Posterior cingulate gyrus (tissue), 11 donors: Measurements from ENCODE around the gene JCHAIN.
"Not testable (repeated sequence)": the region's sequence is repeated elsewhere in the genome, so short reads cannot be mapped to it uniquely, and the experiment has no call there.

ENCODE experiments used
- DNase-seq, 10 donors: peaks; one replicate each; pipeline versions ENCODE4 v3.0.0 to v3.0.0-alpha.2; 2020 to 2021; ENCODE audit warnings: mixed read lengths in 3 of 10
- intact Hi-C: fragments of 100-400 bp; cut with DNase I; formaldehyde crosslinking; loops from one replicate; pipeline ENCODE4 v1.15.1; 2023

The JCHAIN gene

DNA sequence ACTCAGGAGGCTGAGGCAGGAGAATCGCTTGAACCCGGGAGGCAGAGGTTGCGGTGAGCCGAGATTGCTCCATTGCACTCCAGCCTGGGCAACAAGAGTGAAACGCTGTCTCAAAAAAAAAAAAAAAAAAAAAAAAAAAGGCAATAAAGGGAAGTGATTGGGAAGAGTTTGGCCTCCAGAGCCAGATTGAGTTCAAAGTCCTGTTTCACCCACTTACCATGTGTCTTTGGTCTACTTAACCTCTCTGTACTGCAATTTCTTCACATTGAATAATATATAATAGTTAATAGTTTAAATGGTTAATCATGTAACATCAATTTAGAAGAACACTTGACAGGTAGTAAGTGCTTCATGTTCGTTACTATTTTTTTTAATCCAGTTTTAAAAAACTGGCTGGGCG, 28.3 kb upstream of the JCHAIN start:
- intact Hi-C loops, DNase-seq: not testable (repeated sequence)

DNA sequence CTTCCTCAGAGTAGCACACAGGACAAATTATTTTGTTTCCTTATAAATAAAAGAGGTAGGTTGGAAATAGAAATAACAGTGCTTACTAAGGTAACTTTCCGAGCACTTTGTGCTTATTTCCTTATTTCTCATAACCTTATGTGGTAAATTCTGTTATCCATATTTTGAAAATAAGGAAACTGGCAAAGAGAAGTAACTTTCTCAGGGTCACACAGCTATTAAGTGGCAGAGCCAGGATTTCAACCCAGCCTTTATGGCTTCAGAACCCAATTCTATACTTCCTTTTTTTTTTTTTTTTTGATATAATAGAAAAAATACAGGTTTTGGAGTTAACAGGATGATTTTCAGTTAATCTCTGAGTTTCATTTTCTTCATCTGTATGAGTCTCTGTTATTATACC, 25.4 kb upstream of the JCHAIN start:
- DNase-seq: no peak
- intact Hi-C loops: no loop called here

DNA sequence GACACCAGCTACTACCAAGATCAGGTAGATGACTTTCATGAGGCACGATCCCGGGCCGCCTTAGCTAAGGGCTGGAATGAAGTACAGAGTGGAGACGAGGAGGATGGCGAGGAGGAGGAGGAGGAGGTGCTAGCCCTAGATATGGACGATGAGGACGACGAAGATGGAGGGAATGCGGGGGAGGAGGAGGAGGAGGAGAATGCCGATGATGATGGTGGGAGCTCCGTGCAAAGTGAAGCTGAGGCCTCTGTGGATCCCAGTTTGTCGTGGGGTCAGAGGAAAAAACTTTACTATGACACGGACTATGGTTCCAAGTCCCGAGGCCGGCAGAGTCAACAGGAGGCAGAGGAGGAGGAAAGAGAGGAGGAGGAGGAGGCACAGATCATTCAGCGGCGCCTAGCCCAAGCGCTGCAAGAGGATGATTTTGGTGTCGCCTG, 22.5 kb upstream of the JCHAIN start:
- intact Hi-C loops: loop anchor here (2.0 to 10.0 kb wide), 3 partner anchors 16 to 146 kb away; partner anchors contain the start of genes GRSF1 and RUFY3
- DNase-seq: no peak

DNA sequence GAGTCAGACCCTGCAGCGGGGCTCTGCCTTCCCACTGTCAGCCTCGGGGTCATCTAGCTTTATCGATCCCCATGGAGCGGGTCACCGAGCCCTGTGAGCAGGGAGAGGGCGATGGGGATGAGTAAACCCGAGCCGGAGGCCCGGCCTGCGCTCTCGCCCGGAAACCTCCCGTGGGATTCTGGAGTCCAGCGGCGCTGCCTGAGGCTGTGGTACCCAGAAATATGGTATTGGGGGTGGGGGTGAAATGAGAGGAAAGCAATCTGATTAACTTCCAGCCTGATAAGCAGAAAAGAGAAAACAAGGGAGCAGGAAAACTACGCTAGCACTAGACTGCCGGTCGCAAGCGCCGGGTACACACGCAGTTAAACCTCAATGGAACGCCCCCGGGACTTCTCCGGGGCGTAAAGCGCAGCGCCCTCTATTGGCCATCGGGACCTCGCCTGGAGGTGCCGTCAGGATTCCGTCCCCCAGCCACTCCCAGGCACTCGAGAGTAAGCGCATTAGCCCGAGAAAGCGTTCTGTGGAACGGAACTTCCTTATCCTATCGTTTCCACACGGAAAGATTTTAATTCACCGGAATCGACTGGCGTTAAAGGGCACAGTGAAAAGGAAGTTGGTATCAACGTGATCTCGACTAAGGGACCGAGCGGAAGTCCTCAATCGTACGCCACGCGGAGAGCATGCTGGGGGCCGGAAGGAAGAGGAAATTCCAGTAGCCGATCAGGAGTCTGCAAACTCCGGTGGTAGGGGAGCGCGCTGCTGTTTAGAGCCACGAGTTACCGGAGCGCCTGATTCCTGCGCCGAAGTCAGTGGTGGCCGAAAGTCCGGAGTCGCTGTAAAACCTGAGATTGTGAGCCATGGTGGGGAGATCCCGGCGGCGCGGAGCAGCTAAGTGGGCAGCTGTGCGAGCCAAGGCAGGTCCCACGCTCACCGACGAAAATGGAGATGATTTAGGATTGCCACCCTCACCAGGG, 21.8 kb upstream of the JCHAIN start, which contains the start of gene UTP3:
Gene UTP3 (plus strand): TSS at position 712 of the 974 bp plus-strand sequence. CDS start 146 bp downstream, at position 858.
- intact Hi-C loops: loop anchor here (2.0 to 10.0 kb wide), 3 partner anchors 17 to 147 kb away; partner anchors contain the start of genes GRSF1 and RUFY3
- DNase-seq: peak; percentile 91 to 99 (median 94)

DNA sequence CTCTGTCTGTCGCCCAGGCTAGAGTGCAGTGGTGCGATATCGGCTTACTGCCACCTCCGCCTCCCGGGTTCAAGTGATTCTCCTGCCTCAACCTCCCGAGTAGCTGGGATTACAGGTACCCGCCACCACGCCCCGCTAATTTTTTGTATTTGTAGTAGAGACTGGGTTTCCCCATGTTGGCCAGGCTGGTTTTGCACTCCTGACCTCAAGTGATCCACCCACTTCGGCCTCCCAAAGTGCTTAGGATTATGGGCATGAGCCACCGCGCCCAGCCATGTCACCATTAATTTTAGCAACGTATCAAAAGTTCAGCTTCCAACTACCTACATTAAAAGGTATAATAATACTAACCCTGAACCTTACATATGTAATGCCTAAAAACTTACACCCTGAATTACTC, 21.1 kb upstream of the JCHAIN start:
- DNase-seq: peak in 1 of 10 donors; percentile 6

DNA sequence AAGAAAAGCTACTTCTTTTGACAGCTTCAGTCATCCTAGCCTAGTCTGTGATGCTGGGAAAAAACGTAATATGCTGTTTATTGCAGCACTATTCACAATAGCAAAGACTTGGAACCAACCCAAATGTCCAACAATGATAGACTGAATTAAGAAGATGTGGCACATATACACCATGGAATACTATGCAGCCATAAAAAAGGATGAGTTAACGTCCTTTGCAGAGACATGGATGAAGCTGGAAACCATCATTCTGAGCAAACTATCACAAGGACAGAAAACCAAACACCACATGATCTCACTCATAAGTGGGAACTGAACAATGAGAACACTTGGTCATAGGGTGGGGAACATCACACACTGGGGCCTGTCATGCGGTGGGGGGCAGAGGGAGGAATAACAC, 15.8 kb upstream of the JCHAIN start:
- DNase-seq: not testable (repeated sequence)
- intact Hi-C loops: loop anchor here (10.0 kb wide), 1 partner anchor 153 kb away; the partner anchor contains the start of gene GRSF1

More for the DNA sequence above, 21.1 kb upstream of the JCHAIN start:
- intact Hi-C loops: loop anchor here (5.0 to 10.0 kb wide), 2 partner anchors 35 to 147 kb away; partner anchors contain the start of genes GRSF1 and RUFY3

DNA sequence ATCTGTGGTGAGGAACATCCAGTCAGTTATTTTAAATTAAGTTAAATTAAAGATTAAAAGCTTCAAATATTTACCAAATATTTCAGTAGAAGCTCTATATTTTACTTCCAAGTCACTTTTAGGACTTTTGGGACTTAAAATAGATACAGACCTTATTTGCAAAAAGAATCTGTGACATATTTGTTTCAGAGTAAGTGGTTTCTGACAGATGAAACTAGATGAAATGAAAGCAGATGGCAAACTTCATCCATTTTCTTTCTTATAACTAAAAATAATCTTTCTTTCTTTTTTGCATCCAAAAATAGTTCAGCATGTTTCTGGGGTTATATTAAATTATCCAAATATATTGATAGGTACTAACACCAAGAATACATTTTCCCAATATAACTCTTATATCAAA, 15.4 kb upstream of the JCHAIN start:
- no peak for DNase-seq
- intact Hi-C loops: loop anchor here (10.0 kb wide), 1 partner anchor 153 kb away; the partner anchor contains the start of gene GRSF1

DNA sequence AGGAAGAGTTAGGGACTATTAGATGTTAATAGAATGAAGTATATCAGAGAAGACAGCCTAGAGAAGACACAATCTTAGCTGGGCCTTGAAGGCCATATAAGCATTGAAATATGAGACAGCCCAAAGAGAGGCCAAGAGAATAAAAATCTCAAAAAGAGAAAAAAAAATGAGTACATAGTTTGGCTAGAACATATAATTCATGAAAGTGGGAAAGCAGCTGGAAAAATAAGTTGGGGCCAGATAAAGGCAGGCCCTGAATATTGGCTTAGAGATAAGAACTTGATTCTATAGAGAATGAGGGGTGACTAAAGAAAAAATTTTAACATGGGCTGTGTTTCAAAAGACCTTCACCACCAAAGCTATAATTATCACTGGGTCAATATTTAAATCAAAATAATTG, 14.6 kb upstream of the JCHAIN start:
- DNase-seq: no peak
- intact Hi-C loops: loop anchor here (10.0 kb wide), 1 partner anchor 154 kb away; the partner anchor contains the start of gene GRSF1

DNA sequence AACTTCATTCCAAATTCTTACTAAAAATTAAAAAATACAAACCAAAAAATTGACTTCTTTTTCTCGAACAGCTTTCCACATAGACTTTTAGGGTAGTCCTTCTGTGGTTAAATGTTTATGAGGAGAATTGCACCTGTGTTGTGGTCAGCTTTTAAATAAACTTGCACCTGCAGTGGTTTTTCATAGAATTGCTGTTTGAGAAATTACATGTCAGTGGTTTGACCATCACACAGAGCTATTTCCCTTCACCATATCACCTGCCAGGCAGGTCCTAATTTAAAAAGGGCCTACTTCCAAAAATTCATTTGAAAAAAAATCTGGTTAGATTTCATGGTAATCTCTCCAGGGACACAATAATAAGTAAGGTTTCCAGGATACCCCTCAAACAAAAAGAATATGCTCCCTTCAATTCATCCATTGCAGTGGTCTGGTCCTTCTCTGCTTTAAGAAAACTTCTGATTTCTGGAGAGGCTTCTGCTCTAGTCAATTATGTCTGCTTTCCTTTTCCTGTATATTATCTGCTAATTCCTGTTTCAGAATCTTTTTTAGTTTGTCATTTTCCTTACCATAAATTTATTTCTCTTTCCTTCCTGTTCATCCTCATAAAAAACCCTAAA, 12.2 kb upstream of the JCHAIN start:
- no peak for DNase-seq
- intact Hi-C loops: no loop called here

DNA sequence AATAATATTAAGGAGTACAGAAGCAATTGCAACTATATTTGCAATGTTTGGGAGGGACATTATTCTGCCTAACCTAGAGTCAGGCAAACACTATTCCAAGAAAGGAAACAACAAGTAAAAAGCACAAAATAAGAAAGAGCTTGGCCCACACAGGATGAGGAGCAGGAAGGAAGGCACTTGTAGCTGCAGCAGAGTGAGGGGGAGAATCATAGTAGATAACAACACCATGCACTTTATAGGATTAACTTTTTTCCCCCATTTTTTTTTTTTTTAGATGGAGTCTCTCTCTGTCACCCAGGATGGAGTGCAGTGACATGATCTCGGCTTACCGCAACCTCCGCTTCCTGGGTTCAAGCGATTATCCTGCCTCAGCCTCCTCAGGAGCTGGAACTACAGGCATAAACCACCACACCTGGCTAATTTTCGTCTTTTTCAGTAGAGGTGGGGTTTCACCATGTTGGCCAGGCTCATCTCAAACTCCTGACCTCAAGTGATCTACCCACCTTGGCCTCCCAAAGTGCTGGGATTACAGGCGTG, 10.3 kb upstream of the JCHAIN start:
- DNase-seq: no peak
- intact Hi-C loops: no loop called here

DNA sequence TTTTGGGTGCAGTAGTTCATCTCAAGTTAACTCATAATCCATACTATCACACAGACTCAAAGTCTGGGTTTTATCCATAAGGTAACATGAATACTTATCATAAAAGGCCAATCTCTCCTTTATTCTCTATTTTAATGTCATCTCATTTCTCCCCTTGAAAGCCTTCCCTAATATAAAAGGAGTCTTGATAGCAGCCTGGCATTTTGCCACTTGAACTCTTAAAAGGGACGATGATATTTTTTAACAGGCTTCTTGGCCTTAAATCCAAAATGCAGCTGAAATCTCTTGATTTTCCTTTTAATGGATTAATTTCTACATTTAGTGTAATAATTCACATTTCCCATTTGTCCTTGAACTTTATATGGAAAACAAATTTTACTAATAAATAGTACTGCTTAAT, 8.4 kb upstream of the JCHAIN start:
- intact Hi-C loops: no loop called here
- no peak for DNase-seq

DNA sequence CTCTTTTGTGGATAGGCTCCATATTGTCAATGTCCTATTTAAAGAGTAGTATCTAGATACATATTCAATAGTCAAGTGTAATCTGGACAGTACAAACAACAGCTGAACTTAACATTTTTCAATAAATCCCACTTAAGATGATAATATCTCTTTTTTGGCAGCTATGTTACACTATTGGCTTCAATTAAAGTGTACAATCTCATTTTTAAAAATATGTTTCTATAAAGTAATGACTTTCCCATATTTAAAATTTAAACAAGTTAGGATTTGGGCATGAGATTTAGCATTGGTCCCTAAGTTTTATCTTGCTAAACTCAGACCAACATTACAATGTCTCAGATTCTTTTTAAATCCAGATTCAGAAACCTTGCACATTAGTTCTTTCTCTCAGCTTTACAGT, 7.9 kb upstream of the JCHAIN start:
- no peak for DNase-seq
- intact Hi-C loops: no loop called here

DNA sequence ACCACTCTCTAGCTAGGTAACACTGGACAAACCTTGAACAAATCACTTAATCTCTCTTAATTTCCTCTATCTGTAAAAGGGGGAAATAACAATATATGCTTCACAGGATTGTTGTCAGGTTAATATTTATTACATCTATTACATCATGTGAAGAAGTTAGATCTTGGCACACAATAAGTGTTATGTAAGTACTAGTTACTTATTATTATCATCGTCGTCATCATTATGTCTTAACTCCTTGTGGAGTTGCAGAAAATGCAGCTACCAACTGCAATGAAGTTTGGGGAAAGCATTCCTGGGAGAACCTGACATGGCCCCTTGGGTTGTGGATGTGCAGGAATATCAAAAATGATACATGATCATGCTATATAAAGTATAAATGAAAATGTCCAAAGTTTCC, 4.8 kb upstream of the JCHAIN start:
- intact Hi-C loops: no loop called here
- no peak for DNase-seq

DNA sequence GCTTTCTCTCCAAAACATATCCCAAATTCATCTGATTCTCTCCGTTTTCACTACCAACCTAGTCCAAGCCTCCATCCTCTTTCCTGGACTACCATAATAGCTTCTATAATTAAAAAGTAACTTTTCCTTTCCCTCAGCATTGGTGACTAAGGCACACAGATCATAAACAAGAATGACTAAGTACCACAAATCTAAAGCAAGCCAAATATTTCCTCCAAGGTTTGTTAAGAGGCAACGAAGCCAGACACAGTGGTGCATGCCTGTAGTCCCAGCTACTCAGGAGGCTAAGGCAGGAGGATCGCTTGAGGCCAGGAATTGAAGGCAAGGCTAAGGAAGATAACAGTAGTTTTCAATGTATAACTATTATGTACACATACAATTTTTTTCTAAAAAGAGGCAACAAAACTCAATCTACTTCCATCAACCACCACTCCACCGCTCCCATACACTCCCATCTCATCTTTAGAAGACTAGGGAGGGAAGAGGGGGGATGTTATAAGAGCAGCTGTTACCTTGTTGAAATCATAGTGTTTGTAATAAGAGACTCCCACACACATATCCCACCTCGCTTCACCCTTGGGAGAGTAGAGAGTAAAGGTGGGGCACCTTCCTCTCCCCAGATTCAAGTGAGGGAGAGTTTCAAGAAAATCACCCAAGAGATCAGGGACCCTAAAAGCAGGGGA, 4.2 kb upstream of the JCHAIN start:
- intact Hi-C loops: no loop called here

DNA sequence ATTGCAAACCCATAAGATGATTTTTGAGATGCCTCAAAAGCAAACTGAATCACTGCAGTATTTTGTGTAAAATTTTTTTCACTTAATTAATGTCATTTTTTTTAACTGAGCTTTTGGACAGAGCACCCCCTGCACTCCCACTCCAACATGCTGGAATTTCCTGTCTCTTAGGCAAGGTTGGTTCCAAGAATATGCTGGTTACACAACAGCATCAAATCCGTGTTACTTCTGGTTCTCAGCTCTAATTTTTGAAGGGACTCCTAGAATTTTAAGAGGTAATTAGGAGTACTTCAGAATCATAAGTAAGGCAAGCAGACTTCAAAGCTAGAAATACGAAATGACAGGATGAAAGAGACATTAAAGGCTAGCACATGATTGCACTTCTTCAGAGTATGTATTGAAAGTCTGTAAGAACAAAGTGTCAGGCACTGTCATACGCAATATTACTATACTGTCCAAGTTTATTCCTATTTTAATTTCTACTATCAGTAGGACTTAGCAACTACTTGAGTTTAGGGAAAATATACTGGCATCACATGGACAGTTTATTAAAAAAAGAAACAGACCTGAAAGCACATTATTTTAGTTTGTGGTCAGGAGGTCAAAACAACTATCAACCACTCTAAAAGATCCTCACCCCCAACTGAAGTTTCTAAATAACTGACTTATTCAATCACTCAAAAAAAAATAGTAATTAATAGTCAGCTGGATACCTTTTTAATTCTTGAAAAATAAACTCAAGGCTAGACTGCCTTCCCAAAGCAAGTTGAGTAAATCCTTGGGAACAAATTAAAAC, 1.6 kb upstream of the JCHAIN start:
- intact Hi-C loops: no loop called here
- no peak for DNase-seq

More for the DNA sequence above, 4.2 kb upstream of the JCHAIN start:
- DNase-seq: no peak

DNA sequence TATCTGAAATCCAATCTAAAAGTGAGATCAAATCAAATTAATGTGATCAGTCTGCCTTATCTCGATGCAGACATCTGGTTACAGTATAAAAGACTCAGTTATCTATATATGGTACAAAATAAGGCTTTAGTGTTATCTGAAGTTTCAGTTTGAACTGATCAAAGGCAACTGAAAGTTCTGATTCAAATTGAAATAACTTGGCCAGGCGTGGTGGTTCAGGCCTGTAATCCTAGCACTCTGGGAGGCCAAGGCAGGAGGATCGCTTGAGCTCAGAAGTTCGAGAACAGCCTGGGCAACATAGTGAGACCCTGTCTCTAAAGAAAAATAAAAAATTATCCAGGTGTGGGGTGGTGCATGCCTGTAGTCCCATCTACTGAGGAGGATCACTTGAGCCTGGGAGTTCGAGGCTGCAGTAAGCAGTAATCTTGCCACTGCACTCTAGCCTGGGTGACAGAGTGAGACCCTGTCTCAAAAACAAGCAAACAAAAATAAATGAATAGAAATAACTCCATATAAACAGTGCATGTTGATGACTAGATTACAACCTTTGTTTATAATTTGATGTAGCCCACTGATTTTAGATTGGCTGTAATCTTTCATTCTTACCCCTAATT, 4.9 kb downstream of the JCHAIN start:
- DNase-seq, intact Hi-C loops: not testable (repeated sequence)

DNA sequence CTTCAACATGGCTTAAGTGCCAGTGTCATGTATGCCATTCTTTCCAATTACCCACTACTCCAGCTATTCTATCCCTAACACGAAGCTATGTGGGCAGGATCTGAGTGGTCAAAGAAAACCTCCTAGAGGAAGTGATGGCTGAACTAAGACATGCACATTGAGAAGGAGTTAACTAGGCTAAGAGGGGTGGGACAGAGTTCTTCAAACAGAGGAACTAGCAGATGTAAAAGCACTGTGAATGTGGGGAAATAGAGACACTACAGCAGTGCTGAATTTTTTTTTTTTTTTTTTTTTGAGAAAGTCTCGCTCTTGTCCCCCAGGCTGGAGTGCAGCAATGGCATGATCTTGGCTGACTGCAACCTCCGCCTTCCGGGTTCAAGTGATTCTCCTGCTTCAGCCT, 6.2 kb downstream of the JCHAIN start:
- DNase-seq: no peak
- intact Hi-C loops: no loop called here

DNA sequence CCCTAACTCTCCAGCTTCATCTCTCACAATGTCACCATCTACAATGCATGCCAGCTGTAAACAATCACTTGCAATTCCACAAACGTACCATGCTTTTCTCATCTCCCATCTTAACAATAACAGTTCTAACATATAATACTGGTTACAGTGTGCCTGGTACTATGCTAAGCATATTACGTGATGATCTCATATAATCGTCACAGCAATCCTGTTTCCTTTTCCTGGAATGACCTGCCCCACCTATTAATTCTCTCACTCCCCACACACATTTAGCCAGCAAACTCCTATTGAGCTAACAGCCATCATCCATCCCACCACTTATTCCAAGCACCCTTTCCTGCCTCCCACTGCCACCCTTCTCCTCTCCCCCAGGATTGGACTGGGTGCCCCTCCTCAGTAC, 7.9 kb downstream of the JCHAIN start:
- intact Hi-C loops: no loop called here
- no peak for DNase-seq

DNA sequence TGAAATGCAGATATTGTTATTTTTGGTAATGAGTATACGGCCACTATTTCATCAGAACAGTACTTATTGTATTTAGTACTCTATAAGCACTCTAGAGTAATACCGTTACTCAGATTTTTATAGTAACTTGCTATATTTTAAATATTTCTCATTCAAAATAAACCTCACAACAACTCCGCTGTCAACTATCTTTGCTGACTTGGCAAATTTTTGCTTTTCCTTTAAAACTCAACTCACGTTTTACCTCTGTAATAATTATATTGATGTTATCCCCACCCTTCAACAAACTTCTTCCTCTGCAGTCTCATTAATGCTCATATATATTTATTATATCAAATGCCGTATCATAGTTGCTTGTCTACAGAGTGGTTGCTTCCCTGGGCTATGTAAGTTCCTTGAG, 9.0 kb downstream of the JCHAIN start:
- intact Hi-C loops: no loop called here
- no peak for DNase-seq
